ENCODE results near the gene UBA1.

Gene UBA1

GRCh38 chrX:47226531-47227333, 33.1 kb downstream of the UBA1 start:
- H3K79me2 ChIP-seq (ENCODE audit: low read length), result peaks cover 16% of the 10 kb centered on the region
- H3K9me2 ChIP-seq (replicated peaks; ENCODE audit: insufficient read depth, low read length), result no peaks in the 10 kb centered on the region
- no peak overlapping the region for H3K27ac ChIP-seq (ENCODE audit: low read length)
- H3F3A ChIP-seq (ENCODE audit: insufficient read depth, low read length), result peaks cover 3% of the 10 kb centered on the region
- no peak for TF ChIP-seq EZH2 (optimal IDR thresholded peaks at IDR 0.05; ENCODE audit: low read depth, low read length)
- no peak overlapping the region for H3K4me3 ChIP-seq (ENCODE audit: low read length)
- no peak overlapping the region for H3K4me2 ChIP-seq (ENCODE audit: low read depth, low read length)
- no peaks in the 10 kb centered on the region for H4K20me1 ChIP-seq (ENCODE audit: insufficient read depth, low read length)
- no peaks in the 10 kb centered on the region for H3K4me1 ChIP-seq (ENCODE audit: low read length)
- no peak for DNase-seq
- no peaks in the 10 kb centered on the region for H3K27me3 ChIP-seq (replicated peaks; ENCODE audit: insufficient read depth, low read length)
- no peaks in the 10 kb centered on the region for H3K9me3 ChIP-seq (replicated peaks; ENCODE audit: insufficient read depth, low read length)
- H3K9ac ChIP-seq (ENCODE audit: low read length), result no peak overlapping the region
- H2AFZ ChIP-seq (ENCODE audit: low read length), result no peak overlapping the region
- no peaks in the 10 kb centered on the region for H3K36me3 ChIP-seq (replicated peaks; ENCODE audit: insufficient read depth, low read length)

GRCh38 chrX:47227334-47227583, 33.6 kb downstream of the UBA1 start:
- no peaks in the 10 kb centered on the region for H3K4me1 ChIP-seq (ENCODE audit: low read length)
- no peaks in the 10 kb centered on the region for H4K20me1 ChIP-seq (ENCODE audit: insufficient read depth, low read length)
- H3K27me3 ChIP-seq (replicated peaks; ENCODE audit: insufficient read depth, low read length), result no peaks in the 10 kb centered on the region
- H3K27ac ChIP-seq (ENCODE audit: low read length), result no peak overlapping the region
- no peak overlapping the region for H3K4me3 ChIP-seq (ENCODE audit: low read length)
- no peak for TF ChIP-seq EZH2phosphoT487 (IDR thresholded peaks at IDR 0.05; ENCODE audit: low read length)
- no peak for TF ChIP-seq EZH2 (optimal IDR thresholded peaks at IDR 0.05; ENCODE audit: low read depth, low read length)
- TF ChIP-seq CTCF (IDR thresholded peaks at IDR 0.05; ENCODE audit: low read length), result no peak
- DNase-seq, result no peak
- H3K79me2 ChIP-seq (ENCODE audit: low read length), result peaks cover 11% of the 10 kb centered on the region
- H3K4me2 ChIP-seq (ENCODE audit: low read depth, low read length), result no peak overlapping the region
- no peak overlapping the region for H2AFZ ChIP-seq (ENCODE audit: low read length)
- no peaks in the 10 kb centered on the region for H3K9me2 ChIP-seq (replicated peaks; ENCODE audit: insufficient read depth, low read length)
- peaks cover 8% of the 10 kb centered on the region for H3F3A ChIP-seq (ENCODE audit: insufficient read depth, low read length)
- no peaks in the 10 kb centered on the region for H3K36me3 ChIP-seq (replicated peaks; ENCODE audit: insufficient read depth, low read length)
- H3K9ac ChIP-seq (ENCODE audit: low read length), result no peak overlapping the region
- no peaks in the 10 kb centered on the region for H3K9me3 ChIP-seq (replicated peaks; ENCODE audit: insufficient read depth, low read length)

- TF ChIP-seq EZH2phosphoT487 (IDR thresholded peaks at IDR 0.05; ENCODE audit: low read length) (no peak), CTCF (IDR thresholded peaks at IDR 0.05; ENCODE audit: low read length) (no peak), EZH2 (optimal IDR thresholded peaks at IDR 0.05; ENCODE audit: low read depth, low read length) (no peak)
- no peaks in the 10 kb centered on the region for H4K20me1 ChIP-seq (ENCODE audit: insufficient read depth, low read length)
Observed at GRCh38 chrX:47228550-47229270, 35.1 kb downstream of the UBA1 start.

GRCh38 chrX:47229427-47229826, 35.8 kb downstream of the UBA1 start:
- Histone ChIP-seq H3K9me2 (replicated peaks; ENCODE audit: insufficient read depth, low read length) (no peaks in the 10 kb centered on the region), H2AFZ (ENCODE audit: low read length) (no peak overlapping the region), H3F3A (ENCODE audit: insufficient read depth, low read length) (peaks cover 13% of the 10 kb centered on the region), H3K4me3 (ENCODE audit: low read length) (no peak overlapping the region), H3K79me2 (ENCODE audit: low read length) (no peaks in the 10 kb centered on the region), H4K20me1 (ENCODE audit: insufficient read depth, low read length) (no peaks in the 10 kb centered on the region), H3K9me3 (replicated peaks; ENCODE audit: insufficient read depth, low read length) (no peaks in the 10 kb centered on the region), H3K36me3 (replicated peaks; ENCODE audit: insufficient read depth, low read length) (no peaks in the 10 kb centered on the region), H3K4me1 (ENCODE audit: low read length) (no peaks in the 10 kb centered on the region), H3K9ac (ENCODE audit: low read length) (no peak overlapping the region), H3K27ac (ENCODE audit: low read length) (no peak overlapping the region), H3K27me3 (replicated peaks; ENCODE audit: insufficient read depth, low read length) (no peaks in the 10 kb centered on the region), H3K4me2 (ENCODE audit: low read depth, low read length) (no peak overlapping the region)
- no peak for DNase-seq
- TF ChIP-seq EZH2phosphoT487 (IDR thresholded peaks at IDR 0.05; ENCODE audit: low read length), result no peak
- no peak for TF ChIP-seq CTCF (IDR thresholded peaks at IDR 0.05; ENCODE audit: low read length)
- TF ChIP-seq EZH2 (optimal IDR thresholded peaks at IDR 0.05; ENCODE audit: low read depth, low read length), result no peak

More at GRCh38 chrX:47228550-47229270, 35.1 kb downstream of the UBA1 start:
- DNase-seq, result no peak
- no peaks in the 10 kb centered on the region for H3K9me2 ChIP-seq (replicated peaks; ENCODE audit: insufficient read depth, low read length)
- H3K4me1 ChIP-seq (ENCODE audit: low read length), result no peaks in the 10 kb centered on the region
- no peaks in the 10 kb centered on the region for H3K36me3 ChIP-seq (replicated peaks; ENCODE audit: insufficient read depth, low read length)
- H3K27ac ChIP-seq (ENCODE audit: low read length), result no peak overlapping the region
- H3F3A ChIP-seq (ENCODE audit: insufficient read depth, low read length), result peaks cover 13% of the 10 kb centered on the region
- H3K9me3 ChIP-seq (replicated peaks; ENCODE audit: insufficient read depth, low read length), result no peaks in the 10 kb centered on the region
- H3K27me3 ChIP-seq (replicated peaks; ENCODE audit: insufficient read depth, low read length), result no peaks in the 10 kb centered on the region
- no peak overlapping the region for H2AFZ ChIP-seq (ENCODE audit: low read length)
- no peaks in the 10 kb centered on the region for H3K79me2 ChIP-seq (ENCODE audit: low read length)
- H3K4me2 ChIP-seq (ENCODE audit: low read depth, low read length), result no peak overlapping the region
- H3K4me3 ChIP-seq (ENCODE audit: low read length), result no peak overlapping the region
- no peak overlapping the region for H3K9ac ChIP-seq (ENCODE audit: low read length)

All from MM.1S (cell line).